MM.1S (cell line): ENCODE results near the gene PAX4.

Experiments used
- DNase-seq: peaks from one replicate; pipeline ENCODE4 v3.0.0-alpha.2; 2015
- H2AFZ ChIP-seq: fragments of 300-600 bp; sonication (generic); 2 replicates; pipeline ENCODE4 v1.6.0; 2016; ENCODE audit warnings: antibody characterized with exemption, low read length
- H3F3A ChIP-seq: fragments of 300-600 bp; sonication (generic); 2 replicates; pipeline ENCODE4 v1.6.1; 2016; ENCODE audit warnings: mild to moderate bottlenecking, antibody characterized with exemption, low read length, moderate library complexity, mixed read lengths; ENCODE audit not compliant: insufficient read depth
- H3K27ac ChIP-seq: fragments of 300-600 bp; sonication (generic); 2 replicates; pipeline ENCODE4 v1.5.1; 2016; ENCODE audit warnings: mild to moderate bottlenecking, low read length
- H3K27me3 ChIP-seq: fragments of 300-600 bp; sonication (generic); replicated peaks from 2 replicates; pipeline ENCODE4 v1.6.0; 2016; ENCODE audit warnings: low read length; ENCODE audit not compliant: insufficient read depth
- H3K36me3 ChIP-seq: fragments of 300-600 bp; sonication (generic); replicated peaks from 2 replicates; pipeline ENCODE4 v1.6.1; 2016; ENCODE audit warnings: mild to moderate bottlenecking, low read length, mixed read lengths; ENCODE audit not compliant: insufficient read depth
- H3K4me1 ChIP-seq: fragments of 300-600 bp; sonication (generic); 2 replicates; pipeline ENCODE4 v1.6.1; 2016; ENCODE audit warnings: low read length, mixed read lengths
- H3K4me2 ChIP-seq: fragments of 300-600 bp; sonication (generic); 2 replicates; pipeline ENCODE4 v1.6.0; 2016; ENCODE audit warnings: low read depth, low read length
- H3K4me3 ChIP-seq: fragments of 300-600 bp; sonication (generic); 2 replicates; pipeline ENCODE4 v1.5.1; 2016; ENCODE audit warnings: low read length, mixed read lengths
- H3K79me2 ChIP-seq: fragments of 300-600 bp; sonication (generic); 2 replicates; pipeline ENCODE4 v1.6.1; 2016; ENCODE audit warnings: mixed run types, low read length, mixed read lengths
- H3K9ac ChIP-seq: fragments of 300-600 bp; sonication (generic); 2 replicates; pipeline ENCODE4 v1.6.1; 2016; ENCODE audit warnings: low read length, mixed read lengths
- H3K9me2 ChIP-seq: fragments of 300-600 bp; sonication (generic); replicated peaks from 2 replicates; pipeline ENCODE4 v1.6.1; 2016; ENCODE audit warnings: mild to moderate bottlenecking, low read length, mixed read lengths; ENCODE audit not compliant: insufficient read depth
- H3K9me3 ChIP-seq: fragments of 300-600 bp; sonication (generic); replicated peaks from 2 replicates; pipeline ENCODE4 v1.6.1; 2016; ENCODE audit warnings: mild to moderate bottlenecking, low read length, mixed read lengths; ENCODE audit not compliant: insufficient read depth
- H4K20me1 ChIP-seq: fragments of 300-600 bp; sonication (generic); 2 replicates; pipeline ENCODE4 v1.6.1; 2016; ENCODE audit warnings: mild to moderate bottlenecking, low read length, moderate library complexity, mixed read lengths; ENCODE audit not compliant: insufficient read depth
- CTCF ChIP-seq: fragments of 300-600 bp; sonication (generic); IDR thresholded peaks from 2 replicates; pipeline ENCODE4 v1.5.1; 2016; ENCODE audit warnings: antibody characterized with exemption, low read length, mixed read lengths
- EZH2 ChIP-seq: fragments of 300-600 bp; sonication (generic); optimal IDR thresholded peaks from 2 replicates; pipeline ENCODE3; 2017; ENCODE audit warnings: low read depth, mild to moderate bottlenecking, antibody characterized with exemption, low read length, mixed read lengths
- EZH2phosphoT487 ChIP-seq: fragments of 300-600 bp; sonication (generic); IDR thresholded peaks from 2 replicates; pipeline ENCODE4 v1.6.1; 2018; ENCODE audit warnings: antibody characterized with exemption, low read length

PAX4 gene

GRCh38 chr7:127600885-127601284 is 17.1 kb downstream of the PAX4 start:
- Histone ChIP-seq H3K27ac (no peak overlapping the region), H3K27me3 (no peaks in the 10 kb centered on the region), H3K9me2 (no peaks in the 10 kb centered on the region), H3K9me3 (no peaks in the 10 kb centered on the region), H4K20me1 (no peaks in the 10 kb centered on the region), H3F3A (no peaks in the 10 kb centered on the region), H3K79me2 (no peaks in the 10 kb centered on the region), H3K4me3 (no peak overlapping the region), H3K4me1 (no peaks in the 10 kb centered on the region), H3K36me3 (no peaks in the 10 kb centered on the region), H2AFZ (no peak overlapping the region), H3K9ac (no peak overlapping the region), H3K4me2 (no peak overlapping the region)
- TF ChIP-seq CTCF (no peak), EZH2phosphoT487 (no peak), EZH2 (no peak)
- DNase-seq: no peak

GRCh38 chr7:127598318-127598717 is 19.6 kb downstream of the PAX4 start:
- no peaks in the 10 kb centered on the region for H3K36me3 ChIP-seq
- no peaks in the 10 kb centered on the region for H3K27me3 ChIP-seq
- no peak for DNase-seq
- H3K9ac ChIP-seq: no peak overlapping the region
- H2AFZ ChIP-seq: no peak overlapping the region
- no peaks in the 10 kb centered on the region for H4K20me1 ChIP-seq
- H3K4me2 ChIP-seq: no peak overlapping the region
- no peaks in the 10 kb centered on the region for H3F3A ChIP-seq
- no peaks in the 10 kb centered on the region for H3K9me3 ChIP-seq
- TF ChIP-seq CTCF (peak; percentile 24), EZH2phosphoT487 (no peak)
- no peaks in the 10 kb centered on the region for H3K79me2 ChIP-seq
- no peak overlapping the region for H3K4me3 ChIP-seq
- H3K9me2 ChIP-seq: no peaks in the 10 kb centered on the region
- H3K4me1 ChIP-seq: no peaks in the 10 kb centered on the region
- no peak overlapping the region for H3K27ac ChIP-seq

GRCh38 chr7:127595737-127596136 is 22.2 kb downstream of the PAX4 start:
- H3K36me3 ChIP-seq: peaks cover 4% of the 10 kb centered on the region; the same call in 1 of the 2 replicates
- H2AFZ ChIP-seq: no peak overlapping the region
- H3K79me2 ChIP-seq: no peaks in the 10 kb centered on the region
- H4K20me1 ChIP-seq: no peaks in the 10 kb centered on the region
- H3F3A ChIP-seq: no peaks in the 10 kb centered on the region
- H3K27ac ChIP-seq: no peak overlapping the region
- no peak for TF ChIP-seq EZH2
- no peak for TF ChIP-seq CTCF
- no peak for TF ChIP-seq EZH2phosphoT487
- no peak for DNase-seq
- H3K9me2 ChIP-seq: no peaks in the 10 kb centered on the region
- no peak overlapping the region for H3K9ac ChIP-seq
- no peak overlapping the region for H3K4me2 ChIP-seq
- H3K4me3 ChIP-seq: no peak overlapping the region
- H3K4me1 ChIP-seq: no peaks in the 10 kb centered on the region
- no peaks in the 10 kb centered on the region for H3K9me3 ChIP-seq
- no peaks in the 10 kb centered on the region for H3K27me3 ChIP-seq
